HG03196 (cell line): ENCODE measurements around the gene FAM174B.

ENCODE experiments used
- ATAC-seq: cut with Tn5 transposase; IDR thresholded peaks from one replicate; pipeline ENCODE4 v1.9.1; 2021; ENCODE audit not compliant: unreplicated experiment

The FAM174B gene

GRCh38 chr15:92574566-92574965 is 81.0 kb downstream of the FAM174B start:
- no peak for ATAC-seq

- no peak for ATAC-seq
These were observed 81.4 kb downstream of the FAM174B start for GRCh38 chr15:92574161-92574560.

GRCh38 chr15:92571824-92572223 is 83.8 kb downstream of the FAM174B start:
- no peak for ATAC-seq

DNA sequence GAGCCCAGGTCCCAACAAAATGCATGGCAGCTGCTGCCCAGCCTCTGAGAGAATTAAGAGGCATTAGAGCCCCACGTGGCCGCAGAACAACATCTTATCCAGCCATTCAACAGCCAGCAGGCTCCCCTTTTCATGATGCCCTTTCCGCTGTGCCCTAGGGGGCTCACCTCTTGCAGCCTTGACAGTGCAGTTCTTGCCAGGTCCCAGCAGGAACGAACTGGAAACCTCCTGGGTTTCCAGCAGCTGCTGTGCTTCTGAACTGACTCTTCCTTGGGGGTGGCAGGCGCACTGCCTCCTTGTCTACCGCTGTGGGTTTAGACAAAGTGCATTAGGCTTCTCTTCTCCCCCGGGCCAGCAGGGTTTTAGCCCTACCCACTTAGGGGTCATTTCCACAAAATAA is 85.2 kb downstream of the FAM174B start:
- ATAC-seq, result no peak

DNA sequence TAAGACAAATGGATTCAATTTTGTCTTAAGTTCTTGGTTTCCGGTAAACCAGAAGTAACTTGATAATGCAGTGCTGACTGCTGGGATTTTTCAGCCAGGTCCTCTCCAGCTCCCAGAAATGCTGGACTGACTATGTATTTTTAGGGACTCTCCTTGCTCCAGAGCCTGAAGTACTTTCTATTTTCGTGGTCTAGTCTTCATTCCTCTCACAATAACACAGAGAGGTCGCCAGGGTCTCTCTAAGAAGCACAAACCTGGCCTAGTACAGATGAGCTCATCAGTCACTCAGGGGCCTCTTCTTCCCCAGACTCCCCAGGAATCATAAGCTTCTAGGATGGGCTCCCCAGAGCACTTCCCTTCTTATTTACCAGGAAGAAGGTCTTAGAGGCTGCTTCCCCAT is 85.8 kb downstream of the FAM174B start:
- no peak for ATAC-seq
